HG02759 (cell line): ENCODE data around the gene FILIP1L.

Experiments
- ATAC-seq: cut with Tn5 transposase; IDR thresholded peaks from one replicate; pipeline ENCODE4 v1.9.1; 2021; ENCODE audit warnings: mild to moderate bottlenecking, moderate library complexity; ENCODE audit not compliant: unreplicated experiment

Gene FILIP1L

DNA sequence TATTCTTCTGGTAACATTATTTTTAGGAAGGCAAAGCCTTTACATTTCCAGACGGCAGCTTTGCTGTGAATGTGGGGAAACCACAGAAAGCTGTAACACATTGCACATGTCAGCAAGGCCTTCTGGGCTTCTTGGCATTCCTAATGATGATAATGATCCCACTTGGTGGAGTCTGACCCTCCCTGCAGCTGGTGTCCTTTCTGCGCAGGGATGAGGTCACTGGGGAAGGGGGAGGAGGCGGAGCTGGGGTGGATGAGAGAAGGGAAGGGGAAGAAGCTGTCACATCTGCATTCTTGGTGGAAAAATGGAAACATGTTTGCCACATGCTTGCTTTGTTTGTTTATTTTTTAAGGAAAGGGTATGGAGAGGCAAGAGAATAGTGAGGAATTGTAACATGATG is 68.6 kb downstream of the FILIP1L start:
- ATAC-seq = no peak

DNA sequence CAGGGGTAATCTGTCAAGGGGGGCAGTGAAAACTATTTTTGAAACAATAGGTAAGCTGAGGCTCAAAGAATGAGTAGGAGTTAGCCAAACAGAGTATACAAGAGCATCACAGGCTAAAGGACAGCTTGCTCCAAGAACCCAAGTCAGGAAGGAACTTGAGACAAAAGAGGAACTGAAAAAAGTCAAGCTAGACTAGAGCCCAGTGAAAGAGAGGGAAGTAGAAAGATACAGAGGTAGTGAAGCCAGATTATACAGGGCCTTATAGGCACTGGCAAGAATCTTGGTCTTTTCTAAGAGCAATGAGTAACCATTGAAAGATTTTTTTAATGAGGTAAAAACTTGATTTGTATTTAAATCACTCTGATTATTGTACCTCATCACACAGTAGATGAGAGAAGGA is 69.9 kb downstream of the FILIP1L start:
- peak; percentile 73 for ATAC-seq

DNA sequence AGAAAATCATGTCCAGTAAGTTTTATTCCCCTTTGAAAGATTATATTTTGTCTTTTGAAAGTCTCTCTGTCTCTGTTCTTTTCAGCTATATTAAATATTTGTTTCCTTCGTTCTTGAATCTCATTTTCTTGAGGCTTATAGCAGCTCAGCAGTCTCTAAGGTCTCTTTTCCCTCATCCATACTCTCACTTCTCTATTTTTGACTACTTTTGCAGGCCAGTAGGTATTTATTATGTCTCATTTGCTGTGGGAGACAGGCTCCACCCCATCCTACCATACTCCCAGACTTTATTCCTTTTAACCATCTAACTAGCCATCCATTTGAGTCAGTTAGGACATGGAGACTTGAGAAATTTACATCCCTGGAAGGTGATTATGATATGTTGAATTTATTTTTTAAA is 71.0 kb downstream of the FILIP1L start:
- no peak for ATAC-seq

DNA sequence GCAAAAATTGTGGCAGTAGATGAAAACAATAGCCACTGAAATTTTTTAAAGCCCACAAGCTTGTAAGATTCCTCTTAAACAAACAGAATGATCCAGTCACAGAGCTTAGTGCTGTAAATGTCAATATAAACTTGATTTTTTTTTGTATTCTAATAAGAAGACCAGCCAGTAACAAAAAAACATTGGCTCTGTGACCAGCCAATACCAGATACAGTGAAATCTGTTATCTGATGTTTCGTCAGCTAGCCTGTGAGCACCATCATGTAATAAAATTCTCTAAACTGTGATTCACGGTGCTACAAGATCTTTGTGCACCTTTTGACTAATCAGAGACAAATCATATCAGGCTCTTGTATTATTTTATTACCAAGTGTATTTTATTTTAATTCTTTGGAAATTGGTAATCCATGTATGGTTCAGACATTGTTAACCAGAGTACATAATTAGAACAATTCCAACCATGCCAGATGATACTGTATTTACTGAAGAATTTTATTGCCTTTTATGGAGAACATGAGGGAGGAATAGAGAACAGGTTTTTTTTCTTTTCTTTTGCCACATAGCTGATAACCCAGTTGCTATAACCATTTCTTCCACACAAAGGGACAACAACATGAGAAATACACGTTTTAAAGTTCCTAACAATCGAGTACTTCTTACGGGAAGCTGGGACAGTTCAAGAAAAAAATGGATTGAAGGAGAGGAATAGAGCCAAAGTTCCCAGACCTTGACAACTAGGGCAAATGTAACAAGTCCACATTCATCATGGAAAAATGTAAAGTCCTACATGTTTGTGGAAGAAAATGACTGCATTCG is 71.9 kb downstream of the FILIP1L start:
- no peak for ATAC-seq

DNA sequence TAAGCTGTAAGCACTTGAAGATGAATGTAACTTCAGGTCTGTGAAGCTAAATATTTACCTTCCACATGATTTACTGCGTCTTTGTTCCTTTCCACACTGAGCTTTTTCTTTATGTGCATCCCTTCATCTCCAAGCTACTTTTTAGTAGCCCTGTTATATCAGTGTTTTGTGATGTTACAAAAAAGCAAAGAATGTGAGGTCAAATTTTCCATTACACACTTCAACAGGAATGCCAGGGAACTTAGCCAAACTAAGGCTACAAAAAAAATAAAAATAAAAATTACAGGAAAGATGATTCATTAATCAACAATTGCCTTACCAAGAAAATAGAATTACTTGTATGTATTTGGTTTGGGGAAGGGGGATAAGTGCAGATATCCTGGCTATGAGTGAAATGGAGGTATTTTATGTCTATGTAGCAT is 73.0 kb downstream of the FILIP1L start:
- no peak for ATAC-seq

DNA sequence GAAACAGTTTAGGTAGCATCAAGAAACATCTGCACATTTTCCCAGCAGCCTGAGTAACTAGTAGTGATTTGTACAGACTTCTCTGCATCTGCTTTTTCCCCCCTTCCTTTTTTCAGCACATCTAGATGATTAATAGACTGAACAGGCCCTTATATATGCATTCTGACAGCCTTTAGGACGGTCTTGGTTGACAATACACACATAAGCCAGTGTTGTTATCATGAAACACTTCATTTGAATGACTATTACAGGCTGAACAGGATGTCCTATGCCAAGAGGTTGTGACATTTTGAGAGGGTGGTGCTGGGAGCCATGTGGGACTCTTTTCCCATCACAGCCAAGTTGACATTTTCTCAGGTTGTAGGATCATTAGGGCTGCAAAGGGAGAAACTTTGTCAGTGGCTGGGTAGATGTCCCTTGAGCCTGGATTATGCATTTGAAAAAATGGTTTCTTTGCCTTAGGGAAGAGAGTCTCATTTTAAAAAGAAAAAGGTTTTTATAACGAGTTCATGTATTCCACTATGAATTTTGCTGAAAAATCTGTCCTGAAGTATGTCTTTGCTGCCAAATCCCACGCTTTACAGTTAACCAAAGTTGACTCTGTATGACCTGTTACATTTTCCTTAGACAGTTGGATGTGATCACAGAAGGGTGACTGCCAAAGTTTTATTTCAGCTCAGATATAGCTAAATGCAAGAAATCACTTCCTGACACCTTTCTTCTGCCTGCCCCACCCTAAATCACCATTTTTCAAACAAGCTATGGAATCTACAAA is 73.7 kb downstream of the FILIP1L start:
- no peak for ATAC-seq

DNA sequence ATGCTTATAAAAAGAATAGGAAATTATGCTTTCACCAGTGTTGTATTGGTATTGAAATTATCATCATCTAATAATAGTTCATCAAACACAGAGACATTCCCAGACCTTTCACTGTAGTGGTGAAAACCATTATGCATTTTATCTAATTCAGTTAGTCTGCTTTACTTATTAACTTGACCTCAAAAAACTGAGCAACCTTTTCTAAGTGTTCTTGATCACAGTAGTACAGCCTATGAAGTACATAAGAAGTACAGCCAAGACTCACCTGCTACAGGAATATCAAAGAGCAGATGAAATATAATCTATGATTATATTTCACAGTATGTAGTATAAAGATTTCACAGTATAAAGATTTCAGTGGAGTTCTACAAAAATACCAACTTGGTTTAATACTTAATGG is 75.2 kb downstream of the FILIP1L start:
- ATAC-seq = no peak

DNA sequence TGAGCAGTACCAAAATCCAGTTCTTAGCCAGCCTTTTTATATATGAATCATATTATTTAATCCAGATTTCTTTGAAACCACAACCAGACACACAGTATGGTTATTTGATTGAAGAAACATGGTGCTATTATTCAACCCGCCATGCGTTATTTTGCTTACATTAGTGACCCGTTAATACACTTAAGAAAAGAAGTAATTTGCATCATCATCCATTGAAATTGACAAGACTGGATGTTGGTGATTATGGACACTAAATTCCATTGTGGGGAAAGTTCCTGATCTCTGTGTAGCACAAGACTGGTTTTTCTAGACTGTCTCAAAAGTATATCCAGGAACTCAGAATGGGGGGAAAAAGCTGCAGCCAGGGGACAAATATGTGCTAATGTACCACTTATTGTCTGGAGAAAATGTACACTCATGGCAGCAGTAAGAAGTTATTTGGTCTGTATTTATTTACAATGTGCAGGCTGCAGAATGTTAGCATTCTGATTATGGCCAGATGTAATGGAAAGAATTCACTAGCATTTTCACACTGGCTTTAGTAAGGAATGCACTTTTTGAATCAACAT is 80.3 kb downstream of the FILIP1L start:
- no peak for ATAC-seq

DNA sequence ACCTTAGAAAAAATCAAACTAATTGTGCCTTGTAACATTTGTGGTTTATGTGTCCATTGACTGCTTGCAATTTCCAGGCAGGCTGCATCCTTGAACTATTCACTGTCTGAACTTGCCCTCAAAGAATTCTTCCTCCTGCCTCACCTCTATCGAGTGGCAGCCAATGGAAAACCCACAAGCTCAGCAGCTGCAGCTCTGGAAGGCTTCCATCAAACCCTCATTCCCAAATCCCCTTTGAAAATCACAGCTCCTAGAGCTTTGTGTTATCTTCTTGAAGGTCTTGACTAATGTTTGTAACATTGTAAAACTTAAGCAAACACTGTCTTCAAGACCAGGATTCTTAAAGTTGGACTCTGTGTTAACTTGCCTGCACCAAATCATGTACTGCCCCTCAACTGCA is 81.1 kb downstream of the FILIP1L start:
- ATAC-seq = no peak

DNA sequence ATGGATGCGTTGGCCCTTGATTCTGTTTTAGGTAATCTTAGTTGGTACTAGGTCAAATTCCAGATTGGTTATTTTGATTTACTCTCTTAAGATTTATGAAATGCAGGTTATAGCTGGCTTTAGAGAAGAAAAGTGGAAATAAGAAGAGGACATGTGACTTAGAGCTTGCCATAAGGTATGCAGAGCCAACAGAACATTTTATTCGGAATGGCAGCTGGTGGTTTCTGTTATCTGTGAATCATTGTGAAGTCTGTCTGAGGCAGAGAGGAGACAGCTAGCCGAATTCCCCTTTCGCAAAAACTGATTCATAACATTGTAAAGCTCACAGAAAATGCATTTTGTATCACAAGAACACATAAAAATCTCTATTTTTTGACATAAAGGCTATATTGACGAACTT is 82.1 kb downstream of the FILIP1L start:
- no peak for ATAC-seq

DNA sequence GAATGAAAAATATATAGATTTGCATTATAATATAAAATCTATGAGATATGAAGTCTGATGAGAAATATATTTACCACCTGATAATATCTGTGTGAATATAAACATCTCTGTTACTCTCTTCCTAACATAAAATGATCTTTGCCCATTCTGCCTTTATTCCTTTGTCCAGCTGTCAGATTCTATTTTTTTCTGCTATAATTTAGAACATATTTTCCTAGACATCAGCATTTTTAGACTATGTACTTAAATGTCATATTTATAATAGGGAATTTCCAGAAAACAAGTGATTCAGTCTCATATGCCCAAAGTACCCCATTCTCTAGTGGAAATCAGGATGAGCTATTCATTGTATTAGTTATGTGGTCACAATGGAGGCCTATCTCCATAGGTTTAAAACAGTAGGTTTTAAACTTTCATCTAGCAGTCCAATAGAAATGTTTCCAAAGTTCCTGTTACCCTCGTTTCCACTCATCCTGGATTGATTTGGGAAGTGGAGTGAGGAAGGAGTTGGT is 83.3 kb downstream of the FILIP1L start:
- ATAC-seq = no peak

DNA sequence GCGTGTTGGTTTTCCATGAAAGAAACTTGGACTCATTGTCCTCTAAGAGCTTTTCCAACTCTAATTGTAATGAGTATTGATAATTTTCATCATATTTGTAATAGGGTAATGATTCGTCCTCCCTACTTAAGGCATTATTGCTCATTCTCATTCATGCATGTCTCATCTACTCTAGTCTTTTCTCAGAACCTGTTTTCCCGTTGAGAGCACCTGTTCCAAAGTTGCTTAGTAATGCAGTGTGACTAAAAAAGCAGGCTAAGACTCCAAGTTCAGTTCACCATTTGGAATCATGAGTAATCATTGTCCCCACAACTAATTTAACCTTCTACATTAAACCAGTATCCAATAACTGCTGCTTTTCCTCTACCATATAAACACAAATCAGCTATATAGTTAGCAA is 84.0 kb downstream of the FILIP1L start:
- ATAC-seq = no peak

DNA sequence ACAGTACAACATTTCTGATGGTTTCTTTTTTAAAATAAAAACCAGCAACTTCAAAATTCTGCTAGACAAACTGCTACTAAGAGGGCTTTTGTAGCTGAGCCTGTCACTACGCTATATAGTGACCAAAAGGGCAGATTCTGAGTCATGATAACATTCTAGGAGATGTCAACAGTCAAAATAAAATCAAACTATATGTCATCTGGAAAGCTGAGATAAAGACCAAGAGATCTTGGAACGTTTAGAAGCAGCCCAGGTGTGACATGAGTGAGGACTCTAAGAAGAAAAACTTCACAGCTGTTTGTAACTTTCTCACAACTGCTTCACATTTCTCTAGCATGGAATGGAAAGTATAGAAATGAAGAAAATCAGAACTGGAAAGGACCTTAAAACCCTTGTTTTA is 84.6 kb downstream of the FILIP1L start:
- ATAC-seq = no peak

DNA sequence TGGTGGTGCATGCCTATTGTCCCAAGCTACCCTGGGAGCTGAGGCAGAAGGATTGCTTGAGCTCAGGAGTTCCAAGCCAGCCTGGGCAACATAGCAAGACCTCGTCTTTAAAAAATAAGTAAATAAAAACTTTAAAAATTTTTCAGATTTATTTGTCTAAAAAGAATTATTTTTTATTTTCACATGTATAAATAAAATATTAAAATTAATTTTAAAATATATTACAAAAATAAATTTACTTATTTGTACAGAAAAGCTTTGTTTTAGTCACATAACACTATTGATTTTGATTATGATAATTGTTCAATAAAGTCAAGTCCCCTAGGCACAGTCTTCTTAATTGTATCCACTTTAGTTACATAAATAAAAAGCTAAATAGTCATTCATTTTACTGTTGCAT is 85.2 kb downstream of the FILIP1L start:
- no peak for ATAC-seq

DNA sequence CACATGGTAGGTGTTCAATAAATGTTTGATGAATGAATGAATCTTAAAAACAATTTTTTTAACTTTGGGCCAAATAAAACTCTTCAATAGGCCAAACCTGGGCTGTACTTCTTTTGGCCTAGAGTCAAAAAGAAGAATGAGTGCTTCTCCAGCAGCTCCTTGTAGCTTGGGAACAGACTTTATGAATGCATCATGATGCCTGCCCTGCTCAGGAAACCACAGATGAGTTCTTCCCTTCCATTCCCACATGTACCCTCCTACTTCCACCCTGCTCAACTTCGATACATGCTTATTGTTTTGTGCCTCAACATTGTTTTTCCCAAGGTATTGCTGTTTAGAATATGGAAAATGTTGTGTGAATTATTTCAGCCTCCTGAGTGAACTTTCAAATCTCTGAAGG is 87.0 kb downstream of the FILIP1L start:
- no peak for ATAC-seq

DNA sequence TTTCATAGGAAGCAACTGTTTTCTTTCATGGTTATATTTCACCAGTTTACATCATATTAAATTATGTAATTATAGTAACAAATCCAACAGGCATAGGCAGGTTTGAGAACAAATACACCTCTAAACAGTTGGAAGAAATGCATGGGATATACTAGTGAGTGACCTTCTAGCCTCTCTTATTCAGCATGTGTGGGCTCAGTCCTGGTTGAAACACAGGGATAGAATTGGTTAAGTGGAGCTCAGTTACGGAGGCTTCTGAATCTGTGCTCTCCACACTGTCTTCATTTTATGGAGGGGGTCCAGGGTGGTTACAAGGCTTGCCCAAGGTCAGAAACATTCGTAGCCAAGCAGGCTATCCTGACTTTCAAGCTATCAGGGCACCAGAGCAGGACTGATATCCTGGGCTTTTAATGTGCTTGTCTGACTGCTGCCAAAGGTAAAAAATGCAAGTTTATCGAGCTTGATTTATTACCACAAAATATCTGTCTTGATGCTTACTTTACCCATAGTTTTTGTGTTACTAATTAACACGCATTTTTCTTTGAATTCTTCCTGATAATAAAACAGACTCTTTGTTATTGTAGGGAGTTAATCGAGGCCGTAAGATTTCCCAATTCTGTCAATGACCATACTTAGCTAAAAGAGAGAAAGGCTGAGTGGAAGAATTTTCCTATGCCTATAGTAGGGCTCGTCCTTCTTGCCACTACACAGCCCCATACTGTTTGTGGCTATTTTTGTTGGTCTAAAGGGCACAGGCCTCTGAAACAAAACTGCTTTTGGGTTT is 89.6 kb downstream of the FILIP1L start:
- no peak for ATAC-seq

DNA sequence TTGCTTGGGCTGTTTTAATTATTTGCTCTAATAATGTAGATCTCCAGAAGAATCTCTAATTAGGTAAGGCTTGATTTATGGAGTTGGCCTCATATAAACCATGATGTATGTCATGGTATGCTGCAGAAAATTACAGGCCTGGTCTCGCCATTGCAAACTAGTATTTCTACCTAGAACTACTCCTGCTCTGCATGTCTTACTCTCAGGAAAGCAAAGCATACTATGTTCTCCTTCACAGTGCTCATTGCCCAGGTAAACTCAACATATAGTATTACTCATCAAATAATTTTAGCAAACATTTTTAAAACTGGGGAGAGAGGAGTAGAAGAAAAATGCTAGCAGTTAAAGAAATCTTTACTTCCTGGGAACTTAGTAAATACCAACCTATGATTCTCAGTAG is 90.7 kb downstream of the FILIP1L start:
- no peak for ATAC-seq

DNA sequence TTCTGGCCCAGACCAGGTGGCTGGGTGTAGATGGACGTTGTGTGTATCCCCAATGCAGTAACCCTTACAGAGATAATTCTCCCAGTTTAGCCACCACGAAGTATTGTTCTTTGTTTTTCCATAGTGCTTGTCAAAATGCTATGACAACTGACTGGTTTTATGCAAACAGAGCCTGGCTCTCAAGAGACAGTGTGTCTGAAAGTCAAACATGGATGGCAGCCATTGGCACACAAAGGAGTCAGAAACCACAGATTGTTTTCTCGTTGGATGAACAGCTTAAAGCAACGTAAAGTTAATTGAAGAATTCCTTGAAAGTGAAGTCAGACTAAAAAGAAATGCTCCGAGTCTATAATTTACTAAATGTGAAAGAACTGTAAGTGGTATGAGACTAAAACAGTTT is 91.2 kb downstream of the FILIP1L start:
- no peak for ATAC-seq

DNA sequence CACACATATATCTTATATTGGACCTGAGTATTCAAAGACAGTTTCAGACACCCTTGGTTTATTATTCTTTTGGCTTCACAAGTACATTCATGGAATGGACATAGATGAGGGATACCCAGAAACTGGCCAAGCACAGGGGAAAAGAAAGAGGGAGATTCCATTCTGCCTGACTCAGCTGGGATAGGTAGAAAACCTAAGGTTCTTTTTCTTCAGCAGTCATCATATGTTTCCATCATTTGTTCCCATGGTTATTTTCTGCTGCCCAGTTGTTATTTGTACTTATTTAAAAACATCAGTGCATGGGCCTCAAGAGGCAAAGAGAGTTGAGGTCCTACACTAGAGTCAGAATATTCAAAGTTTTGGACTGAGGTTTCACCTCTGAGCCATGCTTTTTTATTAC is 91.8 kb downstream of the FILIP1L start:
- no peak for ATAC-seq

DNA sequence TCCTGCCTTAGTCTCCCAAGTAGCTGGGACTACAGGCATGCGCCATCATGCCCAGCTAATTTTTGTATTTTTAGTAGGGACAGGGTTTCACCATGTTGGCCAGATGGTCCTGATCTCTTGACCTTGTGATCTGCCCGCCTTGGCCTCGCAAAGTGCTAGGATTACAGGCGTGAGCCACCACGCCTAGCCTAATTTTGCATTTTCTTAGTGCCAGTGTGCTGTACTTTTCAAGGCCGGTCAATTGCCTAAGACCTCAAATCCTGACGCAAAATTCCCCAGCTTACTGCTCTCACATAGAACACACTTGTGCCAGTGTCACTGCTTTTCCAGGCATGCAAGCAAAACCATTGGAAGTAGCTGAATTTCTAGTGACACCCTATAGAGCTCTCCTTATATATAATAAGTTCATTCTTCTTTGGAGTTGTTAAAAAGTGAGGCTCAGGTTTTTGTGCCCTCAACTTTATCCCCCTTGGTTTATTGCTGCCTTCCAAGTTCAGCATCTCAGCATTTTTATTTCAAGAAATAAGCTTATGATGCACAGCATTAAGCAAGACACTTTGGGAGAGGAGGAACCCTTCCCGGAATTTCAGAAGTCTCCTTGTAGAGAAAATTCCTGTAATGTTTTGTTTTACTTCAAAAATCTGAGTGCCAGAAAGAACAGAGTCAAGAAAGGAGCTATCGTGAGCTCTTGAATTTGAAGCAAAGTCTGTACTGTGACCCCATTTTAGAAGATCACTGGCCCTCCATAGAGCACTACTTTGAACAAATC is 93.2 kb downstream of the FILIP1L start:
- no peak for ATAC-seq
